HepG2 (cell line): ENCODE results near the gene HS3ST5. TPM values are rescaled to one million over a fixed set of nuclear protein-coding genes. Genes with fewer than 3 reads are reported as not detected.
A peak's percentile ranks its signal among the peaks of the same experiment; 100 is the strongest.

Experiments
- AHDC1 ChIP-seq: sonication (generic); formaldehyde crosslinking; IDR thresholded peaks from 2 replicates; pipeline ENCODE4 v1.5.1; 2020; ENCODE audit warnings: mild to moderate bottlenecking, missing genetic modification reagents, borderline replicate concordance
- MXI1 ChIP-seq: IDR thresholded peaks from 3 replicates; pipeline ENCODE4 v1.6.1; 2012; ENCODE audit warnings: low read depth, low read length, inconsistent platforms, borderline replicate concordance
- PLSCR1 ChIP-seq: sonication (generic); formaldehyde crosslinking; IDR thresholded peaks from 2 replicates; pipeline ENCODE4 v1.5.0; 2020; ENCODE audit warnings: missing genetic modification reagents, mild to moderate bottlenecking, borderline replicate concordance
- SETDB1 ChIP-seq: sonication (generic); formaldehyde crosslinking; IDR thresholded peaks from 2 replicates; pipeline ENCODE4 v1.5.1; 2020; ENCODE audit warnings: missing genetic modification reagents, mild to moderate bottlenecking, borderline replicate concordance
- ZNF512B ChIP-seq: sonication (generic); formaldehyde crosslinking; IDR thresholded peaks from 2 replicates; pipeline ENCODE4 v1.5.1; 2020; ENCODE audit warnings: missing genetic modification reagents, mild to moderate bottlenecking, borderline replicate concordance
- ZNF710 ChIP-seq: sonication (generic); formaldehyde crosslinking; IDR thresholded peaks from 2 replicates; pipeline ENCODE4 v1.5.0; 2020; ENCODE audit warnings: mild to moderate bottlenecking, missing genetic modification reagents, borderline replicate concordance
- ZNF766 ChIP-seq: sonication (generic); formaldehyde crosslinking; IDR thresholded peaks from 2 replicates; pipeline ENCODE4 v1.5.0; 2020; ENCODE audit warnings: missing genetic modification reagents, borderline replicate concordance
- ZXDC ChIP-seq: sonication (generic); formaldehyde crosslinking; IDR thresholded peaks from 2 replicates; pipeline ENCODE4 v1.5.0; 2020; ENCODE audit warnings: mild to moderate bottlenecking, missing genetic modification reagents
- polyA plus RNA-seq, 8 experiments: library from polyadenylated mRNA; depleted of rRNA in 3 of 8; stranded (reverse) in 7 of 8; unstranded in 1 of 8; fragments of >200 nt; fragmentation: Illumina TruSeq in 4 of 8; extraction: Trizol in 4 of 8; gene quantifications; 2 replicates each; pipeline versions ENCODE4 v1.2.1 to v1.2.3, GENCODE V29; 2011 to 2016; ENCODE audit warnings: low read depth in 4 of 8, missing spikeins in 1 of 8, mixed read lengths in 1 of 8; ENCODE audit not compliant: insufficient read depth in 1 of 8
- total RNA-seq, 5 experiments: library from RNA; depleted of rRNA; stranded (reverse); fragments of >200 nt; fragmentation: Illumina TruSeq; extraction: Trizol; gene quantifications; 2 replicates each; pipeline ENCODE4 v1.2.3, GENCODE V29; 2016; ENCODE audit warnings: low read depth in 1 of 5
- TF ChIP-seq, protein P1 (sequence below): sonication (generic); formaldehyde crosslinking; IDR thresholded peaks from 2 replicates; pipeline ENCODE4 v1.8.1; 2023; ENCODE audit warnings: mild to moderate bottlenecking, missing genetic modification reagents

The HS3ST5 gene
- total and polyA plus RNA-seq, 2 of the 13 experiments (the other 11 are each of a cell fraction or from before 2014, with no cell fraction given) = 1.1 to 1.6 TPM

DNA sequence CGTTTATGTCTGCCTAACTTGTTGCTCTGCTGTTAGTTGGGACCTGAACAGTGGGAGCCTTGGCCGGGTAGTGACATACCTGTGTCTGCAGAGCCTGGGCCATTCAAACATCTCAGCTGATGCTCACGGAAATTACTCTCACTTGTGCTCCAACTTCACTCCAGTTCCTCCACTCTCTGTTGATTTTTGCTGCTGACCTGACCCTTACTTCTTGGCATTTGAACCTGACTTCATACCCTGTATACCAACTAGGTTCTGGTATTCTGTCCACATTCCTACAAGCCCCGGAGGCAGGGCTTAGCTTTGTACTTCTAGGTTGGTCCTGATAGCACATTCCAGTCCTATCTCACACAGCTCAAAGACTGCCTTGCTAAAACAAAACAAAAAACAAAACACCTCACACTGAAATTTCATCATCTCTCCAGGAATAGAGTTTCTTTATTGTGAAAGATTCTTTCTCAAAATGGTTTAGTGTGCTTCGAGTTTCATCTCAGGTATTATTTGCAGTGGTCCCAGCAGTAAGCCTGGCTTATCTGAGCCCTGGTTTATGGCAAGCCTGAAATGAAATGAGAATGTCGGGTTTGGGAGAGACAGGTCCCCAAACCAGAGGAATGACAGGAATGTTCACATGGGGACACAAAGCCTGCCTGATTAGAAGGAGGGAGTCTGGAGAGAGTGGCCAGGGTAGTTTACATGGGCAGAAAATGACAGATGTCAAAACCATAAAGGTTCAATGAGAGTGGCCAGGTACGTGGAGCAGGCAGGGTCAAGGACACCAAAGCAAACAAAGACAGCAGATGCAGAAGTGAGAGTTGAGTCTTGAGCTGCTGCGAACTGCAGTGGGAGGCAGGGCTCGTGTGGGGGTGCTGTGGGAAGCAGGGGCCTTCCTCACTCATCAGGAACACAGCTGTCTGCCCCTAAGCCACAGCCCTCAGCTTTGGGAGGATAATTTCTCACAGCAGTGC, 197.7 kb downstream of the HS3ST5 start (continued):
- TF ChIP-seq, protein P1, sequence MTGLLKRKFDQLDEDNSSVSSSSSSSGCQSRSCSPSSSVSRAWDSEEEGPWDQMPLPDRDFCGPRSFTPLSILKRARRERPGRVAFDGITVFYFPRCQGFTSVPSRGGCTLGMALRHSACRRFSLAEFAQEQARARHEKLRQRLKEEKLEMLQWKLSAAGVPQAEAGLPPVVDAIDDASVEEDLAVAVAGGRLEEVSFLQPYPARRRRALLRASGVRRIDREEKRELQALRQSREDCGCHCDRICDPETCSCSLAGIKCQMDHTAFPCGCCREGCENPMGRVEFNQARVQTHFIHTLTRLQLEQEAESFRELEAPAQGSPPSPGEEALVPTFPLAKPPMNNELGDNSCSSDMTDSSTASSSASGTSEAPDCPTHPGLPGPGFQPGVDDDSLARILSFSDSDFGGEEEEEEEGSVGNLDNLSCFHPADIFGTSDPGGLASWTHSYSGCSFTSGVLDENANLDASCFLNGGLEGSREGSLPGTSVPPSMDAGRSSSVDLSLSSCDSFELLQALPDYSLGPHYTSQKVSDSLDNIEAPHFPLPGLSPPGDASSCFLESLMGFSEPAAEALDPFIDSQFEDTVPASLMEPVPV (CRISPR knock-in tag) = 0 out of 2 replicates have a peak, but pooled peaks have one; percentile 31
- TF ChIP-seq SETDB1 (CRISPR knock-in tag) (no peak), MXI1 (no peak), PLSCR1 (CRISPR knock-in tag) (no peak), ZNF766 (CRISPR knock-in tag) (no peak), ZNF710 (CRISPR knock-in tag) (peak; percentile 72; the same call in 1 of the 2 replicates), AHDC1 (CRISPR knock-in tag) (peak; percentile 65; the same call in 1 of the 2 replicates), ZXDC (no peak), ZNF512B (CRISPR knock-in tag) (no peak)
